Ishikawa (cell line): Measurements from ENCODE around the gene YTHDF1.
A peak's percentile ranks its signal among the peaks of the same experiment; 100 is the strongest.

Source experiments
- CEBPB ChIP-seq: IDR thresholded peaks from 2 replicates; pipeline ENCODE4 v1.6.1; 2012
- CREB1 ChIP-seq: IDR thresholded peaks from 2 replicates; pipeline ENCODE4 v1.6.1; 2012; ENCODE audit warnings: low read depth
- EGR1 ChIP-seq: IDR thresholded peaks from 2 replicates; pipeline ENCODE4 v1.6.1; 2012
- EP300 ChIP-seq: IDR thresholded peaks from 2 replicates; pipeline ENCODE4 v1.6.1; 2012; ENCODE audit warnings: borderline replicate concordance
- FOXM1 ChIP-seq: IDR thresholded peaks from 2 replicates; pipeline ENCODE4 v1.6.1; 2012; ENCODE audit warnings: low read depth, borderline replicate concordance
- MAX ChIP-seq: IDR thresholded peaks from 2 replicates; pipeline ENCODE4 v1.6.1; 2012
- NFIC ChIP-seq: IDR thresholded peaks from 2 replicates; pipeline ENCODE4 v1.6.1; 2012
- RAD21 ChIP-seq: IDR thresholded peaks from 2 replicates; pipeline ENCODE4 v1.6.1; 2012; ENCODE audit warnings: low read depth
- REST ChIP-seq: IDR thresholded peaks from 2 replicates; pipeline ENCODE4 v1.6.1; 2012; ENCODE audit warnings: low read depth, mild to moderate bottlenecking
- TAF1 ChIP-seq: IDR thresholded peaks from 2 replicates; pipeline ENCODE4 v1.6.1; 2012; ENCODE audit warnings: low read depth, mild to moderate bottlenecking
- TCF12 ChIP-seq: IDR thresholded peaks from 2 replicates; pipeline ENCODE4 v1.6.1; 2012; ENCODE audit warnings: low read depth
- TEAD4 ChIP-seq: IDR thresholded peaks from 2 replicates; pipeline ENCODE4 v1.6.1; 2012
- USF1 ChIP-seq: IDR thresholded peaks from 2 replicates; pipeline ENCODE4 v1.6.1; 2012
- YY1 ChIP-seq: IDR thresholded peaks from 2 replicates; pipeline ENCODE4 v1.6.1; 2012; ENCODE audit warnings: low read depth
- ZBTB7A ChIP-seq: IDR thresholded peaks from 2 replicates; pipeline ENCODE4 v1.6.1; 2012; ENCODE audit warnings: low read depth

YTHDF1 gene

GRCh38 chr20:63223826-63224207, 7.9 kb upstream of the YTHDF1 start:
- no peak for TF ChIP-seq EGR1
- TF ChIP-seq NFIC, result no peak
- no peak for TF ChIP-seq TCF12
- no peak for TF ChIP-seq TAF1
- no peak for TF ChIP-seq REST

GRCh38 chr20:63223121-63223825, 7.3 kb upstream of the YTHDF1 start:
- TF ChIP-seq RAD21, result peak; percentile 88
- peak; percentile 44; the same call in 1 of the 2 replicates for TF ChIP-seq REST
- no peak for TF ChIP-seq CREB1

- TF ChIP-seq MAX, result peak; percentile 73
- no peak for TF ChIP-seq YY1
- no peak for TF ChIP-seq TCF12
- 0 out of 2 replicates have a peak, but pooled peaks have one; percentile 12 for TF ChIP-seq EP300
Observed at GRCh38 chr20:63222541-63222940, 6.6 kb upstream of the YTHDF1 start.

- TF ChIP-seq YY1 (no peak), USF1 (no peak), RAD21 (no peak), TCF12 (no peak), FOXM1 (no peak), TAF1 (no peak), MAX (no peak), CEBPB (no peak), ZBTB7A (no peak), EP300 (no peak), EGR1 (no peak), NFIC (no peak), REST (no peak)
Observed at GRCh38 chr20:63220696-63221399, 4.9 kb upstream of the YTHDF1 start.

- TF ChIP-seq MAX (no peak), RAD21 (no peak), TEAD4 (no peak), EGR1 (no peak), CREB1 (no peak)
Observed at GRCh38 chr20:63219866-63220521, 4.1 kb upstream of the YTHDF1 start.
